NCI-H1694 (cell line): ENCODE data around the gene LSM14A.
"Not testable (repeated sequence)": the region's sequence is repeated elsewhere in the genome, so short reads cannot be mapped to it uniquely, and the experiment has no call there.

ENCODE experiments used
- DNase-seq: peaks from one replicate; lab custom pipeline; 2025; lab: John Stamatoyannopoulos, UW

LSM14A gene

GRCh38 chr19:34230820-34231219, 58.5 kb downstream of the LSM14A start:
- DNase-seq = no peak

- DNase-seq = no peak
Measured at GRCh38 chr19:34231439-34231838, 59.1 kb downstream of the LSM14A start.

GRCh38 chr19:34232566-34233481, 60.5 kb downstream of the LSM14A start:
- no peak for DNase-seq

GRCh38 chr19:34235425-34235940, 63.2 kb downstream of the LSM14A start:
- no peak for DNase-seq

GRCh38 chr19:34236035-34236987, 64.0 kb downstream of the LSM14A start:
- no peak for DNase-seq

GRCh38 chr19:34237283-34237682, 65.0 kb downstream of the LSM14A start:
- no peak for DNase-seq

GRCh38 chr19:34237939-34238338, 65.6 kb downstream of the LSM14A start:
- no peak for DNase-seq

- DNase-seq = no peak
Measured at GRCh38 chr19:34241513-34242337, 69.4 kb downstream of the LSM14A start.

- not testable (repeated sequence) for DNase-seq
Measured at GRCh38 chr19:34243138-34243875, 71.0 kb downstream of the LSM14A start.

GRCh38 chr19:34243876-34244578, 71.7 kb downstream of the LSM14A start:
- no peak for DNase-seq

GRCh38 chr19:34244611-34245299, 72.5 kb downstream of the LSM14A start:
- peak; percentile 41 for DNase-seq

- DNase-seq = no peak
Measured at GRCh38 chr19:34246340-34246739, 74.0 kb downstream of the LSM14A start.

- no peak for DNase-seq
Measured at GRCh38 chr19:34248941-34249340, 76.6 kb downstream of the LSM14A start.

- not testable (repeated sequence) for DNase-seq
Measured at GRCh38 chr19:34253167-34253566, 80.9 kb downstream of the LSM14A start.

- DNase-seq = not testable (repeated sequence)
Measured at GRCh38 chr19:34253681-34254045, 81.4 kb downstream of the LSM14A start.

- DNase-seq = peak; percentile 53
Measured at GRCh38 chr19:34254046-34254697, 81.9 kb downstream of the LSM14A start, which contains the start of gene GARRE1. TSS of gene GARRE1 (plus strand) at chr19:34254554. CDS start at chr19:34300474, 45,920 bp downstream.

GRCh38 chr19:34254698-34255432, 82.6 kb downstream of the LSM14A start:
- DNase-seq = no peak

GRCh38 chr19:34255546-34255945, 83.2 kb downstream of the LSM14A start:
- DNase-seq = no peak
